Activated CD4-positive, alpha-beta T cell treated with anti-CD3 and anti-CD28 coated beads, Interleukin-2, amount 50 U/mL, for 4 hours (primary cell): ENCODE data around the gene RPE.

Experiments
- DNase-seq, 2 experiments: peaks; one replicate each; pipeline ENCODE4 v3.0.0-alpha.2; 2020

Gene RPE

DNA sequence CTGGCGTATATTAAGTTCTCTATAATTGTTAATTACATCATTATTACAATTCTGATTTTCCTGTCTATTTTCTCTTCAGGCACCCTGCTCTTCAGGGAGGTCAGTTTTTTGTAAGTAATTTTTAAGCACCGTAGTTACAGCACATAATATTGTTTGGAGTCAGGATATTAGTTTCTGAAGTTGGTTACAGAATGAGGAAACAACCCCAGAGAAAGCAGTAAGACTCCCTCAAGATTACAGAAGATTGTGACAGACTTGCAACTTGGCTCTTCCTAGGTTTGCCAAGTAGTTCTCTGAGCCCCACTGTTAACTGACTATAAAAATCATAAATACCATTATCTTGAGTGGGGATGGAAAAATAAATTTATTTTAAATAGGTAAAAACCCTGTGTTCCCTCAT lies 921 bp downstream of the RPE start:
- no peak for DNase-seq

DNA sequence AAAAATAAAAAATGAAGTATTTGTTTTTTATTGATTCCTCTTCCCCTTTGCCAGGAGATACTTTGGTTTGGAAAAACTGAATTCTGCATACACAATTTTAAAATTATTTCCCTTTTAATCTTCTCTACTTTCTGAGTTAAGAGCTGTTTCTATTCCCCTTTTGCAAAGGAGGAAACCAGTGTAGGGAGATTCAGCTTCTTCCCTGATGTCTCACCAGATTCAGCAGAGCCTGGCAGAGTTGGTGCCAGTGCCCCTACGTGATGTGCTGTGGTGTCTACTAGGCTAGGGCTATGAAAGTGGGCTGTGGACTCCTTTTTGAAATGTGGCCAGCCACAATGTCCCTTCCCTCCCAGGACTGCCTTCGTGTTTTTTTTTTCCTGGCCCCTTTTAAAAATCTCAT lies 2.4 kb downstream of the RPE start:
- no peak for DNase-seq

- no peak for DNase-seq
Observed at GRCh38 chr2:210007895-210008294, 5.5 kb downstream of the RPE start.

GRCh38 chr2:210009126-210009525 lies 6.7 kb downstream of the RPE start:
- no peak for DNase-seq

- DNase-seq: no peak
Observed at GRCh38 chr2:210009896-210010295, 7.5 kb downstream of the RPE start.

- DNase-seq: no peak
Observed at GRCh38 chr2:210020138-210020537, 17.7 kb downstream of the RPE start.

DNA sequence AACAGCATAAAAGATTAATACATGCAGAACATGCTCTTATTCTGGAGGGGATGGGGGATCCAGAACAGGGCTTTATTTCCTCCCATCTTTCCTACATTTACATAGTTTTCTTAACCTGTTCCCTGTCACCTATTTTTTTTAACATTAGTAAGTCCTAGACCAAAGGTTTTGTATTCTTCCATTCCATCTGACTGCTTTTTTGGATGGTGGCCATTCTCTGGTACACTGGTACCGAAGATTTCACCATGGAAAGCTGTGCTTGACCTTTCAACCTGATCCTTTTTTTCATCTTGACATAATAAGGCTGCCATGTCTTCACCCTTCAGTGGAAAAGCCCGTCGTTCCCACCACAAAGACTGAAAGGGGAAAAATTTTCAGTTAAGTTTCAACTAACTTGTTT lies 20.4 kb downstream of the RPE start:
- DNase-seq: no peak

- DNase-seq: no peak
Observed at GRCh38 chr2:210027608-210028007, 25.2 kb downstream of the RPE start.

GRCh38 chr2:210028178-210028577 lies 25.7 kb downstream of the RPE start:
- DNase-seq: no peak

GRCh38 chr2:210034087-210034683 lies 31.7 kb downstream of the RPE start:
- no peak for DNase-seq

DNA sequence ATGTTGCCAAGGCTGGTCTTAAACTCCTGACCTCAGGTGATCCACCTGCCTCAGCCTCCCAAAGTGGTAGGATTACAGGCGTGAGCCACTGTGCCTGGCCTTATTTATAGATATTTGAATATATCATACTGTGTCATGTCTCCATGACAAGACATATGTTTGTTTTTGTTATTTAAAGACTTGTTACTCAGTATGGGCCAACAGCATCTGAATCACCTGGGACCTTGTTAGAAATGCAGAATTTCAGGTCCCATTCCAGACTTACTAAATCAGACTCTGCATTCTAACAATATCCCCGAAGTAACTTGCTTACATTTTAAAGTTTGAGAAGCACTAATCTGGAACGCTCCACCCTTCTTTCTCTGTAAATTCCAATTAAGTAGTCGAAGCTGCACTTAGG lies 33.2 kb downstream of the RPE start:
- no peak for DNase-seq

DNA sequence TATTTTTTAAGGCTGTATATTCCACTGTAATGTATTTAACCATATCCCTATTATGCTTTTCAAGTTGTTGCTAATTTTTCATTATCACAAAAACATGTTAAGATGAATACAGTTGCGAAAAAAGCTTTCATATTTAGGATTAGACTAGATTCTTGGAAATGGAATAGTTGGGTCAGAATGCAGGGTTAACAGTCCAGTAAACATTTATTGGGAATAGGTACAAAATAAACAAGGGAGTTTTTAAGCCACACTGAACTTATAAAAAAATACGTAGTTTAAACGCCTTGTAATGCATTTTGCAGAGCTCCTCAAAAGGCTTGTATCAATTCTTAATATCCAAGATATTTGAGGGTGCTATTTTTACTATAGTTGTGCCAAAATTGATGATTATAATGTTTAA lies 35.6 kb downstream of the RPE start:
- no peak for DNase-seq

- no peak for DNase-seq
Observed at GRCh38 chr2:210046851-210047500, 44.5 kb downstream of the RPE start.

DNA sequence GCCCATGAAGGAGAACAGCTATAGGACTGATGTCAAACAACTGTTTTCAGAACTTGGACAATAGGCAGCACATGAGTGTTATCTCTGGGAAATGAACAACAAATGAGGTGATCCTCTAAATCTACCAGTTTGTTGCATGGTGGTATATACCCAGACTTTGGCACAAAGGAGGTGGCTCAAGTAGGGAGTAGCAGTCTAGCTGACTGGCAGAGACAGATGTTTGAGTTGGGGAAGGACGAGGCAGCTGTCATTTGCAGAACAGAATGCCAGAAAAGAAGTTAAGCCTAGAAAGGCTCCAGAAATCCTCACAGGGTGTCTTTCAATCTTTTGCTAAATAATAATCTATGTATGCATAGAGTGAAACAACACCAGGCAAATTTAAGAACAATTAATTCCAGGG lies 47.4 kb downstream of the RPE start:
- no peak for DNase-seq

DNA sequence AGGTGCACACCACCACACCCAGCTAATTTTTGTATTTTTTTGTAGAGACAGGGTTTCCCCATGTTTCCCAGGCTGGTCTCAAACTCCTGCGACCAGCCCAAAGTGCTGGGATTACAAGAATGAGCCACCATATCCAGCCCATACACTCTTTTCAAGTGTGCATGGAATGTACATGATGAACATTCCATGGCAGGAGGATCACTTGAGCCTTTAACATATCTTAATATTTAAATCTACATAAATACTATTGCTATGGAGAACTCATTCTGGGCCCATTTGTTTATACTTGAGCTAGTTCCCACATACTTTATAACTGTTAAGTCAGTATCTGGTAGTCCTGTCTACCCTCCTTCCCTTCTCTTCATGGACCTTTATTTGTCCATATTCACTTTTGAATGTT lies 48.4 kb downstream of the RPE start:
- no peak for DNase-seq

- no peak for DNase-seq
Observed at GRCh38 chr2:210054696-210055095, 52.3 kb downstream of the RPE start.

GRCh38 chr2:210055825-210056224 lies 53.4 kb downstream of the RPE start:
- no peak for DNase-seq

DNA sequence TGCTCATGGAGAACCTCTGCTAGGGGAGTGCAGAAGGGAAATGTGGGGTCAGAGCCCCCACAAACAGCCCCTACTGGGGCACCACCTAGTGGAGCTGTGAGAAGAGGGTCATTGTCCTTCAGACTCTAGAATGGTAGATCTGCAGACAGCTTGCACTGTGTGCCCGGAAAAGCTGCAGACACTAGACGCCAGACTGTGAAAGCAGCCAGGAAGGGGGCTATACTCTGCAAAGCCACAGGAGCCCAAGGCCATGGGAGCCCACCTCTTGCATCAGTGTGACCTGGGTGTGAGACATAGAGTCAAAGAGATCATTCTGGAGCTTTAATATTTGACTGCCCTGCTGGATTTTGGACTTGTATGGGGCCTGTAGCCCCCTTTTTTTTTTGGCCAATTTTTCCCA lies 60.9 kb downstream of the RPE start:
- no peak for DNase-seq
